Fibroblast of peridontal ligament (primary cell): ENCODE data around the gene SLC15A1.
A peak's percentile ranks its signal among the peaks of the same experiment; 100 is the strongest.
"Not testable (repeated sequence)": the region's sequence is repeated elsewhere in the genome, so short reads cannot be mapped to it uniquely, and the experiment has no call there.

Source experiments
- DNase-seq: peaks from one replicate; pipeline ENCODE4 v3.0.0-alpha.2; 2010; ENCODE audit errors: extremely low read depth

The SLC15A1 gene

GRCh38 chr13:98781470-98781869 is 29.0 kb upstream of the SLC15A1 start:
- no peak for DNase-seq

GRCh38 chr13:98781045-98781444 is 28.6 kb upstream of the SLC15A1 start:
- DNase-seq = no peak

- no peak for DNase-seq
These were observed 28.0 kb upstream of the SLC15A1 start for GRCh38 chr13:98780451-98780850.

- no peak for DNase-seq
These were observed 27.2 kb upstream of the SLC15A1 start for GRCh38 chr13:98779695-98780094.

- DNase-seq = no peak
These were observed 26.3 kb upstream of the SLC15A1 start for GRCh38 chr13:98778749-98779148.

GRCh38 chr13:98776644-98777043 is 24.2 kb upstream of the SLC15A1 start:
- DNase-seq = no peak

- no peak for DNase-seq
These were observed 23.5 kb upstream of the SLC15A1 start for GRCh38 chr13:98775844-98776598.

- DNase-seq = no peak
These were observed 22.9 kb upstream of the SLC15A1 start for GRCh38 chr13:98775386-98775785.

GRCh38 chr13:98774776-98775175 is 22.3 kb upstream of the SLC15A1 start:
- no peak for DNase-seq

- DNase-seq = no peak
These were observed 21.4 kb upstream of the SLC15A1 start for GRCh38 chr13:98773921-98774320.

- no peak for DNase-seq
These were observed 20.5 kb upstream of the SLC15A1 start for GRCh38 chr13:98772794-98773452.

- no peak for DNase-seq
These were observed 19.6 kb upstream of the SLC15A1 start for GRCh38 chr13:98771838-98772611.

GRCh38 chr13:98769736-98770135 is 17.3 kb upstream of the SLC15A1 start:
- DNase-seq = no peak

GRCh38 chr13:98768522-98768921 is 16.1 kb upstream of the SLC15A1 start:
- no peak for DNase-seq

- DNase-seq = no peak
These were observed 14.2 kb upstream of the SLC15A1 start for GRCh38 chr13:98766697-98767096.

GRCh38 chr13:98765996-98766519 is 13.6 kb upstream of the SLC15A1 start:
- DNase-seq = no peak

GRCh38 chr13:98761986-98762616 is 9.6 kb upstream of the SLC15A1 start:
- DNase-seq = no peak

GRCh38 chr13:98761126-98761985 is 8.9 kb upstream of the SLC15A1 start:
- peak; percentile 83 for DNase-seq

GRCh38 chr13:98755729-98756128 is 3.3 kb upstream of the SLC15A1 start:
- DNase-seq = no peak

- no peak for DNase-seq
These were observed 2.6 kb upstream of the SLC15A1 start for GRCh38 chr13:98755116-98755515.

GRCh38 chr13:98754468-98754867 is 2.0 kb upstream of the SLC15A1 start:
- not testable (repeated sequence) for DNase-seq
